ENCODE measurements around the gene ZNF462.

GRCh38 chr9:106976772-106977171 is 113.8 kb downstream of the ZNF462 start:
- TF ChIP-seq CTCF (IDR thresholded peaks at IDR 0.05) = no peak
- TF ChIP-seq POLR2A (IDR thresholded peaks at IDR 0.05) = no peak
